HG03159 (cell line): ENCODE measurements around the gene ZBTB7C.

ENCODE experiments used
- ATAC-seq: cut with Tn5 transposase; IDR thresholded peaks from one replicate; pipeline ENCODE4 v1.9.1; 2021; ENCODE audit warnings: mild to moderate bottlenecking, moderate library complexity; ENCODE audit not compliant: unreplicated experiment

ZBTB7C gene

DNA sequence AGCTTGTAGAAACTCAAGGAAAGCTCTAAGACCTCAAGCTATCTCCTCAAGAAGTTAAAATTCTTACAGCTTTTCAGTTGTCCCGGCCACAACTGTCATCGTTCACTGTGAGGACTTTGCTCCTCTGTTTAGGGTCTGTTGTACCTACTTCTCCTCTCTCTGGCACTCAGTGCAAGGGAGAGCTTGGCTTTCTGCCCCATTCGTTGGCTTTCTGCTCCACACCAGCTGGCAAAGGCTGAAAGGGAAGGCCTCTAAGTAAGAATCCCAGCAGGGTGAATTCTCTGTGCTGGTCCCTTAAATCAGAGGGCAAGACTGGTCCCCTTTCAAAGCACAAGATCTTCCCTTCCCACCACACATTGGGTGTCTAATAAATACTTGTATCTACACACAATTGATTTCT, 17.3 kb downstream of the ZBTB7C start:
- ATAC-seq = no peak

DNA sequence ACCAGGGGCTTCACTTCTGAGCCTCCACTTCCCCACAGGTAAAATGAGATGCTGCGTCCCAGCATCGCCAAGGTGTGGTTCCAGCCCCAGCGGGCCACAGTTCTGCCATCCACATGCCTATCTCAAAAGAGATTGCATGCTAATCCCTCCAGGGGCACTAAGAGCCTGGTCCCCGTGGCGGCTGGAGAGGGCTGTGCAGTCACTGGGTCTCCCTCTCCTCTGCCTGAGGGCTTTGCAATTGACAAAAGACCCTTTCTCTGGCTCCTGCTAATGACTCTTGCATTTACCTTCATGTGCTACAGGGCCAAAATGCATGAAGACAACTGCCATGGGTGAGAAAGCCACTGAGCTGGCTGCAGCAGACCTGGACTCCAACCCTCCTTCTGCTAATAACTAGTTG, 18.5 kb downstream of the ZBTB7C start:
- ATAC-seq = no peak

DNA sequence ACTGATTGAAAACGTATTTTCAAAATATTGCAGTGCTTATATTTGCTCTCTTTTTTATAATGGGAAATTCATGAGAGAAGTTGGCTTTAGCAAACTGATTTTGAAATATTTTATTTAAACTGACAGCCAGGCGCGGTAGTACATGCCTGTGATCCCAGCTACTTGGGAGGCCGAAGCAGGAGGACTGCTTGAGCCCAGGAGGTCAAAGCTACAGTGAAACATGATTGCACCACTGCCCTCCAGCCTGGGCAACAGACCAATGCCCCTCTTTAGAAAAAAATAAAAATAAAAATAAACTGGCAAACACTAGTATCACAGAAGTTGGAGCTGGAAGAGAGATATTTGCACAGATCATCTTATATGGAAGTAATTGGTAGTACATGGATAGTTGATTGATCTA, 20.7 kb downstream of the ZBTB7C start:
- no peak for ATAC-seq

DNA sequence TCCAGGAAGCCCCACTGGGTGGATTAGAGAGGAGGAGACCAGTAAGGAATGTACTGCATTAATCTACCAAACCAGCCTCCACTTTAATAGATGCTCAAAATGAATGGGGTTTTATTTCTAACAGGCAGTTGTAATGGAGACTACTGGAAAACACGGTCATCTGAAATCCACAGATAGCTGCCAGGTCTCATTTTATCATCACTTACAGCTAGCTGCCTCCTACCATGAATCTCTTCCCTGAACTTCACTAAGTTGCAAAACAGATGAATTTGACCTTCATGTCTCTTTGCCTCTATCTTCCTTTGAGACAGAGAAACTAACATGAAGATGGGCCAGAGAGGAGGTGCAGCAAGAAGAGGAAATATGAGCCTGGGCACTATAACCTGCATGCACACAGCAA, 21.9 kb downstream of the ZBTB7C start:
- ATAC-seq = no peak

DNA sequence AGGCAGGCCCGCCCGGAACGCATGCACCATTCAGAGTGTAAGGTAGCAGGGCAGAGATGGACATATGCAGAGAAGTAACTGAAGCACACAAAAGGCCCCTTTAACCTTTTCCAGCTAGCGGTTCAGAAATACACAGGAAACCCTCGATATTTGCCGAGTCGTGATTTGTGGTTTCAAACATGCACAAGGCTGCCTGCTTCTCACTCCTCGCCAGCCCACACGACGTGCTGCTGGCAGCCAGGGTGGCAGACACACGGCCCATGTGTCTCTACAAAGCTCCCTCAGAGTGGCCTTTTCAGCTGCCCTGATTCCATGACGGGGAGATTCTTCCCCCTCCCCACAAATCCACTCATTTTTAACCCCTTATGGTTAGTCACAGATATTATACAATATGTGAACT, 23.6 kb downstream of the ZBTB7C start:
- no peak for ATAC-seq

DNA sequence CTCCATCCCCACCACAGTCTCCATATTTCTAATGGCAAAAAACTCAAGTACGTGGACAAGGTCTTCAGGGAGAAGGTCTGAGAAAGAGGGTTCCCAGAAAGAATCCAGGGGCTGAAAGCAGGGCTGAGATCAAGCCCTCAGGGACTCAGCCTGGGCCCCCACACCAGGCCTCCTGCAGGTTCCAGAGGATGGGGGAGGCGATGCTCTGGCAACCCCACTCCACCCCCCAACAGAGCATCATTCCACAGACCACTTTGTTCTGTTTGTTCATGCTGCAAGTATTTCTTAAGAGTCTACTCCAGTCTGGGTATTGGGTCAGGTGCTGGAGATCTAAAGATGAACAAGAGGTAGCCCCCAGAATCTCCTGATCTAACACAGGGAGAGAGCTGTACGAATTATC, 32.2 kb downstream of the ZBTB7C start:
- ATAC-seq = no peak

DNA sequence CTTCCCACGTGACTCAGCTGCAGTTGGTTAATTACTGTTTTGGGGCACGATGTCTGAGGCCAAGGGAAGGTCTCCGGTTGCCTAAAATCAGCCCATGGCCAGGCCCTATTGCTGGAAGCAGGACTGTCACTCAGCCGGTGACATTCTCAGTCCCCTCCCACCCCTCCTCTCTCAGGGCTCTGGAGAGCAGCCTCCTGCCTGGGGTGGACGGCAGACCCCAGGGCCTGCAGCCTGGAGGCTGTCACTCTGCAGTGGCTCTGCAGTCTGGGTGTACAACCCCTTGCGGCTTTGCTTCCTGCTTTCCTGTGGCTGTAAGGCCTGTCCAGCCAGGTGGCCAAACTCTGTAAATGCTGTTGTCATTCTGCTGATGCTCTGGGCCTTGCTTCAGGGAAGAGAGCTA, 32.8 kb downstream of the ZBTB7C start:
- no peak for ATAC-seq

DNA sequence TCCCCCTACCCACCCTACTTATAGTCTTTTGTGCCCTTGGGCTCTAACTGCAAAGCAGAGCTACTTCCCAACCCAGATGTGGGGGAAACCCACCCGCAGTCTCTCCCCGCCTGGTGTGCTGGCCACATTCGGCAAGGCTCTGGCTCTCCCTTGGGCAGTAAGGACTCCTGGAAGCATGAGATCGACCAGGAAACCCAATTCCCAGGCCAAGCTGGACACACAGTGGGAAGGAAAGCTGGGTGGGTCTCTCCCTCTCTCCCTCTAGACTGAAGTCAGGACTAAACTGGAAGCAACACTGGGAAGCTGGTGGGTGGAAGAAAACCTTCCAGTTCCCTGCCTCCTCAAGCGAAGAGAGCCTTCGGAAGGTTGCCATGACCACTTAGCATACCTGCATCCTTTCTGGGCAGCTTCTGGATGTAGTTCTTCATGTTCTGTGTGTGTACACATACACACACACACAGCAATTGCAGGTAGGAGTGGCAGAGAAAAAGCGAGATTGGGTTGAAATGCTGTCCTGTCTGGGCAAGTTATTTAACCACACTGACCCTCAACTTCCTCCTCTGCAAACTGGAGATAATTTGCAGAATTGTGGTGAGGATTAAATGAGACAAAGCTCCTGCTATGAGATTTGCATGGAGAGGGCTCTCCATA, 33.9 kb downstream of the ZBTB7C start:
- no peak for ATAC-seq

DNA sequence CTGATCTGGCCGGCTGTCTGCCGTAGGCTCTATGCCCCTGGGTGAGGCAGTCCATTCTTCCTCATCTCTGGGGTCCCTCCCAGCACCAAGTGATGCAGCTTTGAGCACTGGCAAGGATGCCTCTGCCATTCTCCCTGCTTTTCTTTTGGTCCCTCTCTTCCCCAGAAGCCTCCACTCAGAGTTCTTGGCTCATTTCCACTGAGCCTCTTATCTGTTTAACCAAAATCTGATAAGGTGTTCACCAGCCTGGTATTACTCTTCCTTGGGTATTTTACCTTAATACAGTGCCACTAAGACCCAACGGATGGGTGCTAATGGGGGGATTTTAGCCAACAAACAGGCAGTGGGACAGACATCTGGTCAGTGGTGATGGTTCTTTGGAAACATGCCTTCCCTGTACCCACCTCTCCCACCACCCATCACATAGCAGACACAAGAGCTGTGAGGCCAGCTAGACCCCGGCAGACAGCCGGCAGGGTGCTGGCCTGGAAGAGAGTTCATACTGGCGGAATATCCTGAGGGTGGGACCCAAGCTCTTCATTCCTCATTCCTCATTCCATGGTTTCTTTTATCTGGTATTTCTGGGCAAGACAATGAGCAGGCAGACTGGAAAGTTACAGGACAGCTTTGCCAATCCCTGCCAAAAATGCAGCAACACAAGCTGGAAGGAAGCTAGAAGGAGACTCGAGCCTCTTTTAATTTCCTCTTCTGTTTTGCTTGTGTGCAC, 34.6 kb downstream of the ZBTB7C start:
- no peak for ATAC-seq

DNA sequence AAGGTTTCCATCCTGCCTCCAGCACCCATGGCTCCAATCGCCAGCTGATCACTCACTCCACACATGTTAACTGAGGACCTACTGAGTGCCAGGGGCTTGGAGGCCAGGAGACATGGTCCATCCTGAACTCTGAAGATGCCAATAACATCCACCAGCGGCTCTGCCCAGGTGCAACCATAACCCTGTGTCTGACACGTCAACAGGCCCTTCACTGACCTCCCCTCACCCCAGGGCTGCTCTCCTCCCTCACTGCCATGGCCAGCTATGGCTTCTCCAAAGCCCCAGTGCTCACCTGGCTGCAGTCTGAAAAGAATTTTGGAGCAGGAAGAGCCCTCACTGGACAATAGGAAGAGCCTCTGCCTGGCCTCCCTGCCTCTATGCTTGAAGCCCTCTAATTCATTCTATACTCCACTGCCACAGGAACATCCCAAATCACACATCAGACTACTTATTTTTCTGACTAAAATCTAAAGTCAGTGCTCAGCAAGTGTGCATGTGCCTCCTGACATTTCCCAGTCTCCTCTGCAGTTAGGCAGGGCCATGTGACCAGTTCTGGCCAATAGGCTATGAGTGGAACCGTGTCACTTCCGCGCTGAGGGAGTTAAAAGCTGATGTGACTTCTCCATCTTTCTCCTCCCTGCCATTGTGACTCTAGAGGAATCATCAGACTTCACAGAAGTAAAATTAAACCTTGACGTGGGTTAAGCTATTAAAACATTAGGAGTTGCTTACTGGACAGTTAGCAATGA, 37.2 kb downstream of the ZBTB7C start:
- ATAC-seq = no peak

DNA sequence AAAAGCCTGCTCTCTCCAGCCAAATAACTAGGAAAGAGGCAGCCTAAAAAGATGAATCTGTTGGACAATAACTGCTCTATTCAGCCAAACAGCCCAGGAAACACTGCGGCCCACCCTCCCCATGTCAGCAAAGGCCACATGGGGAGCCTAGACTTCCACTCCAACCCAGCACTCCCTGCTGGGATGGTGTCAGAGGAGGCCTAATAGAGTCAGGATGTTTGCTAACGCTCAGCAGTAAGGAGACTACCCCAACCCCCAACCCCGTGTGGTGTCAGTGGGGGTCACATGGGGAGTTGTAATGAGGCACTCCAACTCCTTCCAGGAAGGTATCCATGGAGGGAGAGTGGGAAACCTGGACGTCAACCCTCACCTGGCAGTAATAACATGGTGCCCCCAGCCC, 41.6 kb downstream of the ZBTB7C start:
- no peak for ATAC-seq

DNA sequence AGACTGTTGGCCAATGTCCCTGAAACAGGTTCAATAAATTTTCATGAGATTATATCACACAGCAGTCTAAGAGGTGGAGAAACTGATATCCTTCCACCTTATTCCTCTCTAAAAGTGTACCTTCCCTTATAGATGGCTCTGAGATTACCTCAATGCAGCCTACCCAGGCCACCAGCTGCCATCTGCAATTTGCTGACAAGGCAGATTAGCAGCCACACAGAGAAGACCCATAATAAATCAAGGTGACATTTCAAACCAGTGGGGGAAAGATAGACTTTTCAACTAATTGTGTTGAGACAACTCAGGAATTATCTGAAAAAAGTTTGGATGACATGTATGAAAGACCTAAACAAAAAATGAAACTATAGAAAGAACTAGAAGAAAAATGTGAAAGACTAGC, 43.2 kb downstream of the ZBTB7C start:
- no peak for ATAC-seq

DNA sequence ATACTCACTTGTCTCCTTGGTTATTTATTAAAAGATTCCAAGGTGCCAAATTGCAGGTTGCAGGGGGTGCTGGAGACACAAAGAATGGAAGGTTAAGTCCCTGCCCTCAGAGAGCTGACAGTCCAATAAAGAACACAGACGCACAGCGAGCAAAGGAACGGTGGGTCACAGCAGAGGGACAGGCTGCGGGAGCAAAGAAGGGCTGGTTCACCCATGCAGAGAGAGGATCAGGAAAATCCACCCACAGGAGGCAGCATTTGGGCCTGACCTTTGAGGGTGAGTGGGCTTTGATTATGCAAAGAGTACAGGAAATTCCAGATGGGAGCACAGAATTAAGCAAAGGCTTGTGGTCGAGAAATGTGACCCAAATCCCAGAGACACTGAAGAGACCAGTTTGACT, 45.0 kb downstream of the ZBTB7C start:
- ATAC-seq = no peak

DNA sequence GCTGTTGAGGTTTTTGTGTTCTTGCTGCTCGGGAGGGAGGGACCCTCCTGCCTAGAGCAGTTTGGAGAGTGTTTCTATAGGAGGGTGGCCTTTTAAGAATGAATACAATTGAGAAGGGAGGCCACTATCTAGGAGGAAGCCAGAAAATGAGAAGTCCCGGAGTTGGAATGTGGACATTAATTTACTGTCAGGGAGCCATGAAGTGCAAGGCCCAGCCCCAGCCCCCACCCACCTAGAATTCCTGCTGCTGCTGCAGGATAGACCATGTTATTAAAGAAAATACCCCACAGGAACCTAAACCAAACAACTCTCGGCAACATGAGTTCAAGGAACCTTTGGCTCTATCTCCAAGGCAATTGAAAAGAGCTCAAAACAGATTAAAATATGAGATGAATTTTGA, 46.0 kb downstream of the ZBTB7C start:
- no peak for ATAC-seq

DNA sequence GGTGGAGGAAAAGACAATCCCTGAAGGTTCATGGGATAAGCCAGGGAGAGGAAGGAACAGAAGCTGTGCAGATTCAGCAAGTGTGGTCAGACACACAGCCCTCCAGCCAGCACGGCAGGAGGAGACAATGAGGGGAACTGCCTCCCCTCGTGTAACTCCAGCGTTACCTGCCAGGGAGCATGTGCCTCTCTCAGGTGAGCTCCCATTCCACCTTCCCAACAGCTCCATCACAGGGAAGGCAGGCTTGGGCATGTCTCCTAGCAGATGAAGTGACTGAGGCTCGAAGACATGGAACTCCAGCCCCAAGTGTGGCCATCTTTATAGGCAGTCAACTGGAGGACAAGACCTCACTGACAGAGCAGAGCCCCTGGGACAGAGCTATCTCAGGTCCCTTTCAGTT, 47.4 kb downstream of the ZBTB7C start:
- ATAC-seq = no peak

DNA sequence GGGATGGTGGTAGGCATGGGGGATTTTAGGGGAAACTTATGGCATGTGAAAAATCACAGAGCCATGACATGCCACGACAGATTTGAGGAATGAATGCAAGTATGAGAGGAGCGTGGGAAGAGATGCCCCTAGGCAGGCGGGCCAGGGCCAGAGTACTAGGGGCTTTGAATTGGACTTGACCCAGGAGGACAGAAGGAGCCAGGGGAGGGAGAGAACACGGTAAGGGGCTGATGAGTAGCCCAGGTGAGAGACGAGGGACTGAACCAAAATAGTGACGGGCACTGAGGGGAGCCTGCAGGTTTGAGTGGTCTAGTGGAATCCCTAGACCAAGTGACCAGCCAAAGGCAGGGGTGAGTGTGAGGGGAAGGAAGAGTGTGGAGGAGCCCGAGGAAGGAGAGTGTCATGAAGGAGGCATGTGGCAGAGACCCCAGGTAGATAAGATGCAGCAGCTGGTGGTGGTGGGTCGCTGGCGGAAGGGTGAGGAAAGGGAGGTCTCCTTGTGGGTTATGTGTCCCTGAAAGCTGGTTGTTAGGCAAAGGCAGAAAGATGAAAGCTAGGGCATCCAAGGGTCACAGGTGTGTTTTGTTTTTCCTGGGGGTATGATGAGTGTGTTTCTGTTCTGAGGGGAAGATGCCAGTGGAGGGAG, 48.7 kb downstream of the ZBTB7C start:
- ATAC-seq = no peak

DNA sequence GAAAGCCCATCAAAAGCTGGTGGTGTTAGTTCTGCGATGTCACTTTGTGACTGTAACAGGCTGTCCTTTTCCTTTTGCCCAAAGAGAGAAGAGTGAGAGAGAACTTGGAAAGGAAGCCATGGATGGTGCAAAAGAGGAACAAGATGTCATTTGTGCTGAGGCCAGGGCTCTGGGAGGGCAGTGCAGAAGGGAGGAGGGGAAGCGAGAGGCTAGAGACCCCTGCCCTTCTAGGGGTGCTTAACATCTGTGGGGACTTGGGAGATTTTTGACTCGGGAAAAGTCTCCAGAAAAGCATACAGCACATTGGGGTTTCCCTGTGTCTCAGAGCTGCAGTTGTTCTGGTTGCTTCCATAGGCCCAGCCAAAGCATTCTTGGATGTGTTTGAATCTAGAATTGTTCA, 49.6 kb downstream of the ZBTB7C start:
- no peak for ATAC-seq

DNA sequence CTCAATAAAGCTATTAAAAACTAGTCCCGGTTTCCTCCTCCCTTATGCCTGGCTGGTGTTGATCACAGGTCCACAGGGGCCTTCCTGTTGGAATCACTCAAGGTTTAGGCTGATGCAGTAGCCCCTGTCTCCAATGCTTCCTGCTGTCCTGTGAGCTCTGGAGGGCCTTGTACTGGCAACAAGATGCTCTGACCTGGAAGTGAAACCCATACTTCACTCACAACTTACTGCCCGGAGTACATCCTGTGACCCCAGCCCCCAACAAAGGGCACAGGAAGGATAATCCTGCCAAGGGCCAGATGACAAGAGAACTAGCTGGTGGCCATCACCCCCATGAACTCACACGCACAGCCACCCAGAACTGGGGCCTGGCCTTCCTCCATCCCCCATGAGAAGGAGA, 50.3 kb downstream of the ZBTB7C start:
- no peak for ATAC-seq

DNA sequence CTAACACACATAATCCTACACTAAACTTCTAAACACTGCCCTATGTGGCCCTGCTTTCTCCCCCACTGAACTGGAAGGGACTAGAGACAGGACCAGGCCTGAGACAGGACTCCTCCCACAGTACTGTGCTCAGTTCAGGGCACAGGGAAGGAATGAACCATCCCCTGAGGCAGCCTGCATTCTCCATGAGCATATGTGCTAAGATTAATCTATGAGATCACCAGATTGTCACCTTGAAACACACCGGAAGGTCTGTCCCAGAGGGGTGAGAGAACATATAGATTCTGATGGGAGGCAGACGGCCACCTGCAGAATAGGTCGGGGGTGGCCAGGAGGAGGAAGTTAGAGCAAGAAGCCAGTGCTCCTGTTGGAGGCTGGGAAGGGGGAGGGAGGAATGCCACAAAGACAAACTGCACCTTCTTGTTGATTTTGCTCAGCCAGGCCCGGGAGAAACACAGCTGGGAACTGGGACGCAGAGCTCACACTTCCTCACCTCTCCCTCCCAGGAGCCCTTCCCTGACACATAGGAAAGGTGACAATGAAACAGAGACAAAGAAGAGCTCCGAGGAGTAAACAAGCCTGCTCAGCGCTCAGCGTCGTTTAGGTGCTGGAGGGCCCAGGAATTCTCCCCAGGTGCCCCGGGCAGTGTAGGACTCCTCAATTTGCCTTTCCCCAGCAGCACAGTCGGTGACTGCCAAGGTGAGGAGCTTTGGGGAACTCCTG, 52.1 kb downstream of the ZBTB7C start:
- ATAC-seq = no peak

DNA sequence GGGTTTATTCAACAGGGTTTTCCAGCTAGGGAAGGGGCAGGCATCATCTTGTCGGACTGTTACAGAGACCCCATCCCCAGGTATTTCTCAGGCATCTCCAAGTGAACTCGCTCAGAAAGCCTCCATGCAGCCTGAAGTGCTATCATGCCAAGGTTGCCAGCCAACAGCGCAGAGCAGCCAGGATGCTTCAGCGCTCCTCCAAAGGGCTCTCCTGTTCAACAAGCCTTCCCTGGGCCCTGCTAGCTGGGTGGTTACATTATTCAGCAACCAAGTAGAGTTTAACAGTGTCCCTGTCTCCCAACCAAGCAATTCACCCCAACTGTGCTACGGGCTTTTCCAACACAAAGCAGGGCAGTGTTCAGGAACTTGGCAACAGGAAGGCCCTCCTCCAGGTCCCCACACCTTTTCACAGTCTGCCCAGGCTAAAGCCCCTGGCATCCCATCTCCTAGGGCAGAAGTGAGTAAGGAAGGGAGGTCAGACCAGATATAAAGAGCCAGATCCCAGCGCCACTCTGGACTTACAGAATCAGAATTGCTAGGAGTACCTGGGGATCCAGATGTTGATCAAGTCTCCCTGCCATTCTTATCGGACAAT, 52.9 kb downstream of the ZBTB7C start:
- no peak for ATAC-seq
